Endothelial cell (in vitro differentiated cells): Measurements from ENCODE around the gene BCDIN3D. TPM values are rescaled to one million over a fixed set of nuclear protein-coding genes. Genes with fewer than 3 reads are reported as not detected.

Experiments used
- DNase-seq: peaks from one replicate; pipeline ENCODE4 v3.0.0; 2021; ENCODE audit warnings: low spot score
- H3K27ac Mint-ChIP-seq: one replicate; pipeline ENCODE4 v1.8.0; 2021; ENCODE audit warnings: mixed read lengths, inconsistent platforms; ENCODE audit not compliant: unreplicated experiment
- H3K27me3 Mint-ChIP-seq: one replicate; pipeline ENCODE4 v1.8.0; 2021; ENCODE audit warnings: mild to moderate bottlenecking, moderate library complexity, mixed read lengths, inconsistent platforms; ENCODE audit not compliant: unreplicated experiment
- H3K36me3 Mint-ChIP-seq: one replicate; pipeline ENCODE4 v1.8.0; 2021; ENCODE audit warnings: mild to moderate bottlenecking, low read depth, mixed read lengths, inconsistent platforms; ENCODE audit not compliant: unreplicated experiment
- H3K4me1 Mint-ChIP-seq: one replicate; pipeline ENCODE4 v1.8.0; 2021; ENCODE audit warnings: mild to moderate bottlenecking, mixed read lengths, inconsistent platforms; ENCODE audit not compliant: unreplicated experiment
- H3K4me3 Mint-ChIP-seq: one replicate; pipeline ENCODE4 v1.8.0; 2021; ENCODE audit warnings: mild to moderate bottlenecking, mixed read lengths, inconsistent platforms; ENCODE audit not compliant: unreplicated experiment
- H3K9me3 Mint-ChIP-seq: one replicate; pipeline ENCODE4 v1.8.0; 2021; ENCODE audit warnings: mixed read lengths, inconsistent platforms; ENCODE audit not compliant: unreplicated experiment
- CTCF ChIP-seq: fragments of 200-600 bp; sonication (generic); IDR thresholded peaks from one replicate; pipeline ENCODE4 v1.5.0; 2021; ENCODE audit warnings: antibody characterized with exemption; ENCODE audit not compliant: unreplicated experiment
- total RNA-seq: library from RNA; stranded (reverse); fragmentation: NEBNext Ultra II Directional; extraction: Animal tissue kit (Norgen Biotek cat#: 25700); gene quantifications from one replicate; pipeline ENCODE4 v1.2.1, GENCODE V29; 2021; ENCODE audit not compliant: unreplicated experiment

BCDIN3D gene
- total RNA-seq, 1 donor from 2014 or later = 2.6 TPM

GRCh38 chr12:49868952-49869815 lies 26.3 kb upstream of the BCDIN3D start:
- TF ChIP-seq CTCF = no peak
- DNase-seq = no peak
- Mint-ChIP-seq H3K27me3 (peaks cover 3% of the 10 kb centered on the region), H3K9me3 (no peaks in the 10 kb centered on the region), H3K36me3 (no peaks in the 10 kb centered on the region), H3K4me1 (no peaks in the 10 kb centered on the region), H3K4me3 (no peak overlapping the region), H3K27ac (no peak overlapping the region)

- TF ChIP-seq CTCF = no peak
- no peak overlapping the region for H3K27ac Mint-ChIP-seq
- H3K27me3 Mint-ChIP-seq = peaks cover 3% of the 10 kb centered on the region
- H3K36me3 Mint-ChIP-seq = no peaks in the 10 kb centered on the region
- DNase-seq = no peak
- H3K4me1 Mint-ChIP-seq = no peaks in the 10 kb centered on the region
- no peaks in the 10 kb centered on the region for H3K9me3 Mint-ChIP-seq
- H3K4me3 Mint-ChIP-seq = no peak overlapping the region
These were observed 25.5 kb upstream of the BCDIN3D start for GRCh38 chr12:49868449-49868848.

GRCh38 chr12:49867570-49868341 lies 24.9 kb upstream of the BCDIN3D start:
- no peak for TF ChIP-seq CTCF
- Mint-ChIP-seq H3K4me1 (no peaks in the 10 kb centered on the region), H3K27ac (peak overlapping the region; percentile 5), H3K36me3 (no peaks in the 10 kb centered on the region), H3K27me3 (peaks cover 3% of the 10 kb centered on the region), H3K4me3 (no peak overlapping the region), H3K9me3 (no peaks in the 10 kb centered on the region)
- no peak for DNase-seq

GRCh38 chr12:49866859-49867569 lies 24.1 kb upstream of the BCDIN3D start:
- no peak overlapping the region for H3K27ac Mint-ChIP-seq
- H3K36me3 Mint-ChIP-seq = no peaks in the 10 kb centered on the region
- TF ChIP-seq CTCF = peak; percentile 96
- peaks cover 3% of the 10 kb centered on the region for H3K27me3 Mint-ChIP-seq
- H3K4me3 Mint-ChIP-seq = no peak overlapping the region
- peak; percentile 80 for DNase-seq
- H3K4me1 Mint-ChIP-seq = no peaks in the 10 kb centered on the region
- H3K9me3 Mint-ChIP-seq = no peaks in the 10 kb centered on the region
